H1 (cell line): Measurements from ENCODE around the gene PLA2G4E. TPM values are rescaled to one million over a fixed set of nuclear protein-coding genes. Genes with fewer than 3 reads are reported as not detected.

Experiments used
- CTCF ChIA-PET: fragments of 300-600 bp; sonication (Branson Sonifier 250); formaldehyde crosslinking; loops from one replicate; lab custom pipeline; 2021; ENCODE audit not compliant: partially characterized antibody; lab: Charles Lee
- POLR2A ChIA-PET: fragments of 300-600 bp; sonication (Branson Sonifier 250); formaldehyde crosslinking; loops from one replicate; lab custom pipeline; 2021; ENCODE audit warnings: inconsistent platforms; ENCODE audit not compliant: partially characterized antibody; lab: Charles Lee
- DNase-seq, 2 experiments: peaks; one replicate each; pipeline versions ENCODE4 v3.0.0 to v3.0.0-alpha.2; 2010 to 2022; ENCODE audit warnings: low spot score in 2 of 2, low read depth in 1 of 2, mixed read lengths in 1 of 2
- FAIRE-seq: peaks from 2 replicates; lab custom pipeline; 2011; peaks lifted over from hg19 to GRCh38; lab: Jason Lieb, UNC
- H2AFZ ChIP-seq: 2 replicates; pipeline ENCODE4 v1.8.1; 2012; ENCODE audit warnings: low read length, inconsistent platforms
- H2AK5ac ChIP-seq: 2 replicates; pipeline ENCODE4 v1.6.1; 2013; ENCODE audit warnings: low read depth, low read length
- H2BK120ac ChIP-seq: replicated peaks from 2 replicates; pipeline ENCODE3; 2013; ENCODE audit warnings: low read depth, low read length, inconsistent platforms
- H2BK12ac ChIP-seq: 2 replicates; pipeline ENCODE4 v1.6.1; 2013; ENCODE audit warnings: low read depth, low read length
- H2BK15ac ChIP-seq: 2 replicates; pipeline ENCODE4 v1.6.1; 2013; ENCODE audit warnings: low read length
- H2BK20ac ChIP-seq: 2 replicates; pipeline ENCODE4 v1.6.1; 2013; ENCODE audit warnings: low read length
- H2BK5ac ChIP-seq: 2 replicates; pipeline ENCODE4 v1.6.1; 2013; ENCODE audit warnings: low read depth, low read length
- H3K14ac ChIP-seq: 2 replicates; pipeline ENCODE4 v1.6.1; 2013; ENCODE audit warnings: inconsistent platforms; ENCODE audit not compliant: insufficient read length
- H3K18ac ChIP-seq: 2 replicates; pipeline ENCODE4 v1.6.1; 2013; ENCODE audit warnings: low read length; ENCODE audit errors: extremely low read depth
- H3K23ac ChIP-seq: 2 replicates; pipeline ENCODE4 v1.6.1; 2013; ENCODE audit warnings: inconsistent platforms; ENCODE audit not compliant: insufficient read length
- H3K23me2 ChIP-seq: 2 replicates; pipeline ENCODE4 v1.6.1; 2013; ENCODE audit warnings: low read depth, low read length
- H3K27ac ChIP-seq: 2 replicates; pipeline ENCODE4 v1.6.1; 2011; ENCODE audit warnings: low read depth, low read length, inconsistent platforms
- H3K27me3 ChIP-seq, 4 experiments: replicated peaks in 1 of 4; 1 replicate in 1 of 4; 2 replicates in 3 of 4; pipeline versions ENCODE4 v1.6.1 to v1.8.1; 2011 to 2013; ENCODE audit warnings: low read length in 3 of 4, mild to moderate bottlenecking in 3 of 4, inconsistent platforms in 2 of 4, mixed read lengths in 2 of 4, moderate library complexity in 1 of 4; ENCODE audit not compliant: control insufficient read depth in 3 of 4, insufficient read depth in 3 of 4; ENCODE audit errors: extremely low read depth in 1 of 4
- H3K36me3 ChIP-seq, 4 experiments: 2 replicates each; pipeline versions ENCODE4 v1.6.1 to v1.8.1; 2011 to 2013; ENCODE audit warnings: mild to moderate bottlenecking in 4 of 4, low read length in 3 of 4, moderate library complexity in 2 of 4, control low read depth in 1 of 4, inconsistent platforms in 1 of 4; ENCODE audit not compliant: insufficient read depth in 4 of 4, control insufficient read depth in 2 of 4
- H3K4ac ChIP-seq: replicated peaks from 2 replicates; pipeline ENCODE3; 2013; ENCODE audit warnings: low read length, low read depth, mixed read lengths, inconsistent platforms; ENCODE audit not compliant: insufficient read length
- H3K4me1 ChIP-seq, 4 experiments: replicated peaks in 1 of 4; 1 replicate in 1 of 4; 2 replicates in 3 of 4; pipeline versions ENCODE4 v1.6.1 to v1.8.1; 2011 to 2013; ENCODE audit warnings: low read length in 3 of 4, inconsistent platforms in 2 of 4, mixed read lengths in 1 of 4; ENCODE audit not compliant: insufficient read depth in 4 of 4, control insufficient read depth in 3 of 4
- H3K4me2 ChIP-seq, 2 experiments: 2 replicates each; pipeline versions ENCODE4 v1.6.1 to v1.8.1; 2011 to 2013; ENCODE audit warnings: low read depth in 2 of 2, low read length in 2 of 2, control low read depth in 1 of 2, inconsistent platforms in 1 of 2, mild to moderate bottlenecking in 1 of 2; ENCODE audit not compliant: insufficient read depth in 1 of 2
- H3K4me3 ChIP-seq, 4 experiments: fragments of 200-600, 300-600 bp in 1 of 4; sonication (generic), shearing (Covaris generic), sonication (Bioruptor Twin) in 1 of 4; 2 replicates each; pipeline versions ENCODE4 v1.5.1 to v1.8.1; 2011 to 2016; ENCODE audit warnings: low read length in 4 of 4, low read depth in 3 of 4, control low read depth in 2 of 4, inconsistent platforms in 2 of 4, mild to moderate bottlenecking in 2 of 4, mixed read lengths in 1 of 4, moderate library complexity in 1 of 4; ENCODE audit not compliant: insufficient read depth in 2 of 4; ENCODE audit errors: extremely low read depth in 1 of 4
- H3K56ac ChIP-seq: replicated peaks from 2 replicates; pipeline ENCODE3; 2013; ENCODE audit warnings: low read depth, mild to moderate bottlenecking, mixed read lengths, low read length, inconsistent platforms; ENCODE audit not compliant: insufficient read length
- H3K79me1 ChIP-seq: 2 replicates; pipeline ENCODE4 v1.6.1; 2013; ENCODE audit warnings: low read depth, low read length, control low read depth
- H3K79me2 ChIP-seq, 2 experiments: 2 replicates each; pipeline versions ENCODE4 v1.6.1 to v1.8.1; 2012 to 2013; ENCODE audit warnings: low read length in 2 of 2, mild to moderate bottlenecking in 2 of 2, inconsistent platforms in 1 of 2; ENCODE audit not compliant: insufficient read depth in 2 of 2, control insufficient read depth in 1 of 2
- H3K9ac ChIP-seq, 4 experiments: replicated peaks in 1 of 4; 1 replicate in 1 of 4; 2 replicates in 3 of 4; pipeline versions ENCODE4 v1.6.1 to v1.8.1; 2011 to 2013; ENCODE audit warnings: low read depth in 3 of 4, low read length in 3 of 4, control low read depth in 2 of 4, mild to moderate bottlenecking in 2 of 4, moderate library complexity in 2 of 4, inconsistent platforms in 1 of 4; ENCODE audit errors: extremely low read depth in 1 of 4
- H3K9me3 ChIP-seq, 2 experiments: 2 replicates each; pipeline versions ENCODE4 v1.6.1 to v1.8.1; 2012 to 2013; ENCODE audit warnings: mild to moderate bottlenecking in 2 of 2, moderate library complexity in 2 of 2, control low read depth in 1 of 2, inconsistent platforms in 1 of 2, low read depth in 1 of 2, low read length in 1 of 2, mixed read lengths in 1 of 2; ENCODE audit not compliant: insufficient read depth in 2 of 2
- H4K20me1 ChIP-seq, 2 experiments: replicated peaks in 1 of 2; 2 replicates each; pipeline versions ENCODE3 to v1.8.1; 2011 to 2013; ENCODE audit warnings: inconsistent platforms in 2 of 2, low read length in 2 of 2, mild to moderate bottlenecking in 1 of 2; ENCODE audit not compliant: insufficient read depth in 2 of 2, control insufficient read depth in 1 of 2
- H4K5ac ChIP-seq: 2 replicates; pipeline ENCODE4 v1.6.1; 2013; ENCODE audit warnings: low read length, low read depth, mixed read lengths, inconsistent platforms; ENCODE audit not compliant: insufficient read length
- H4K8ac ChIP-seq: 2 replicates; pipeline ENCODE4 v1.8.0; 2013; ENCODE audit warnings: mild to moderate bottlenecking, moderate library complexity, low read length, inconsistent platforms; ENCODE audit not compliant: insufficient read depth; ENCODE audit errors: extremely low read depth
- H4K91ac ChIP-seq: replicated peaks from 2 replicates; pipeline ENCODE3; 2013; ENCODE audit warnings: low read length, mixed read lengths, inconsistent platforms; ENCODE audit not compliant: insufficient read length
- BRCA1 ChIP-seq: IDR thresholded peaks from 2 replicates; pipeline ENCODE4 v1.6.1; 2012; ENCODE audit warnings: low read depth, low read length, improper control_type of control experiment
- CEBPB ChIP-seq: IDR thresholded peaks from 2 replicates; pipeline ENCODE4 v1.6.1; 2012; ENCODE audit warnings: low read depth, low read length
- CREB1 ChIP-seq: IDR thresholded peaks from 2 replicates; pipeline ENCODE4 v1.6.1; 2012; ENCODE audit warnings: inconsistent platforms
- FOSL1 ChIP-seq: IDR thresholded peaks from 2 replicates; pipeline ENCODE4 v1.6.1; 2011; ENCODE audit warnings: mild to moderate bottlenecking, low read depth, low read length, moderate library complexity; ENCODE audit not compliant: insufficient read depth
- HDAC6 ChIP-seq: IDR thresholded peaks from one replicate; pipeline ENCODE4 v1.7.1; 2012; ENCODE audit warnings: low read depth, mild to moderate bottlenecking, inconsistent platforms, low read length, moderate library complexity
- JUND ChIP-seq: IDR thresholded peaks from 2 replicates; pipeline ENCODE4 v1.6.1; 2011; ENCODE audit warnings: mild to moderate bottlenecking, improper control_type of control experiment, low read length
- KDM5A ChIP-seq: fragments of 200-600 bp; IDR thresholded peaks from 2 replicates; pipeline ENCODE4 v1.7.1; 2012; ENCODE audit warnings: mild to moderate bottlenecking, low read length, inconsistent platforms, mixed read lengths
- NANOG ChIP-seq: IDR thresholded peaks from 2 replicates; pipeline ENCODE4 v1.6.1; 2011; ENCODE audit warnings: low read length, low read depth, mild to moderate bottlenecking, inconsistent platforms; ENCODE audit not compliant: insufficient read depth, poor library complexity, severe bottlenecking
- NRF1 ChIP-seq: IDR thresholded peaks from 2 replicates; pipeline ENCODE4 v1.6.1; 2011; ENCODE audit warnings: mild to moderate bottlenecking, low read depth, low read length, improper control_type of control experiment
- SP4 ChIP-seq: IDR thresholded peaks from 2 replicates; pipeline ENCODE4 v1.6.1; 2012; ENCODE audit warnings: low read length, inconsistent platforms
- TCF12 ChIP-seq: IDR thresholded peaks from 2 replicates; pipeline ENCODE4 v1.6.1; 2011; ENCODE audit warnings: low read depth, mild to moderate bottlenecking, low read length
- YY1 ChIP-seq: IDR thresholded peaks from 2 replicates; pipeline ENCODE4 v1.6.1; 2011; ENCODE audit warnings: low read depth, mild to moderate bottlenecking, low read length
- whole genome bisulfite sequencing, 2 experiments: shearing (Covaris generic) in 1 of 2; methylation state at CpG; one replicate each; pipeline versions ENCODE4 v1.1.6 to v1.1.7; 2013 to 2015; ENCODE audit warnings: low lambda C conversion rate in 2 of 2, mixed read lengths in 2 of 2, inconsistent platforms in 1 of 2, low coverage in 1 of 2, missing lambda C conversion rate in 1 of 2; ENCODE audit not compliant: insufficient replicate concordance in 2 of 2, insufficient coverage in 1 of 2, insufficient read length in 1 of 2; ENCODE audit errors: extremely low coverage in 1 of 2, missing lambda C conversion rate in 1 of 2; 5-methylcytosine and 5-hydroxymethylcytosine counted together
- polyA plus RNA-seq, 7 experiments: library from polyadenylated mRNA; depleted of rRNA in 3 of 7; stranded (reverse) in 5 of 7; unstranded in 2 of 7; fragments of >200 nt in 5 of 7; fragments of 200-250 nt in 2 of 7; gene quantifications; 1 replicate in 5 of 7; 2 replicates in 1 of 7; 4 replicates in 1 of 7; pipeline versions ENCODE4 v1.2.1 to v1.2.3, GENCODE V29; 2011 to 2013; ENCODE audit warnings: missing spikeins in 2 of 7, mixed read lengths in 2 of 7
- total RNA-seq: library from RNA; stranded (reverse); fragmentation: NEBNext Ultra II Directional; extraction: Animal tissue kit (Norgen Biotek cat#: 25700); gene quantifications from 2 replicates; pipeline ENCODE4 v1.2.1, GENCODE V29; 2021
- TF ChIP-seq, protein P1 (sequence below): IDR thresholded peaks from 2 replicates; pipeline ENCODE4 v1.6.1; 2011; ENCODE audit warnings: low read depth, mild to moderate bottlenecking, low read length; ENCODE audit not compliant: insufficient read depth

PLA2G4E gene
- total and polyA plus RNA-seq, 2 of the 8 experiments (the other 6 are each of a cell fraction or from before 2014, with no cell fraction given) = 0.03 TPM; not detected in 1

- H3K79me2 ChIP-seq = no peaks in the 10 kb centered on the region
- FAIRE-seq = no peak
- TF ChIP-seq HDAC6 = no peak
- TF ChIP-seq JUND = no peak
- TF ChIP-seq, protein P1, sequence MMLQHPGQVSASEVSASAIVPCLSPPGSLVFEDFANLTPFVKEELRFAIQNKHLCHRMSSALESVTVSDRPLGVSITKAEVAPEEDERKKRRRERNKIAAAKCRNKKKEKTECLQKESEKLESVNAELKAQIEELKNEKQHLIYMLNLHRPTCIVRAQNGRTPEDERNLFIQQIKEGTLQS = no peak
- TF ChIP-seq BRCA1 = no peak
- TF ChIP-seq CEBPB = no peak
- no peak for TF ChIP-seq NANOG
- no peak for TF ChIP-seq CREB1
- no peak for TF ChIP-seq SP4
- no peak for TF ChIP-seq NRF1
- no peak for TF ChIP-seq YY1
- no peak for TF ChIP-seq FOSL1
- no peak for TF ChIP-seq KDM5A
- no peak for TF ChIP-seq TCF12
These were observed 11.8 kb upstream of the PLA2G4E start for GRCh38 chr15:42032376-42033213.

More at GRCh38 chr15:42032376-42033213, 11.8 kb upstream of the PLA2G4E start:
- Histone ChIP-seq H3K4me3 (no peak overlapping the region), H3K9ac (no peak overlapping the region), H3K4ac (no peak overlapping the region), H2BK15ac (peak overlapping the region; percentile 12; the same call in 1 of the 2 replicates), H3K27ac (no peak overlapping the region), H3K36me3 (no peaks in the 10 kb centered on the region), H4K20me1 (no peaks in the 10 kb centered on the region), H3K56ac (no peak overlapping the region), H3K23ac (peak overlapping the region; percentile 9), H2BK20ac (no peak overlapping the region), H3K4me1 (peaks cover 2 to 4% (median 3%) of the 10 kb centered on the region in 4 experiments; a peak in 5 of 7 replicates), H3K27me3 (no peaks in the 10 kb centered on the region), H2AFZ (no peak overlapping the region), H2BK120ac (no peak overlapping the region), H3K23me2 (0 out of 2 replicates have a peak, but pooled peaks cover 3% of the 10 kb centered on the region), H2AK5ac (no peak overlapping the region), H3K18ac (no peak overlapping the region), H3K79me1 (no peaks in the 10 kb centered on the region), H4K91ac (no peak overlapping the region), H2BK5ac (no peak overlapping the region; the same call in 1 of the 2 replicates), H2BK12ac (peak overlapping the region; percentile 35; the same call in 1 of the 2 replicates), H3K14ac (no peak overlapping the region), H3K4me2 (no peak overlapping the region), H3K9me3 (peaks cover 0 to 5% of the 10 kb centered on the region in 2 experiments; a peak in 1 of 4 replicates), H4K8ac (no peak overlapping the region), H4K5ac (no peak overlapping the region)
- no peak for DNase-seq
- CTCF ChIA-PET = interaction anchor here (0.7 kb wide), 1 partner anchor 23 kb away, joined by 3 read pairs; no protein-coding TSS in a partner anchor
- WGBS, 2 experiments = 89 to 100% methylated on average over 1 to 9 of the region's 9 CpGs
- POLR2A ChIA-PET = no interaction called here
